ENCODE measurements around the gene PLCG1.

The PLCG1 gene

DNA sequence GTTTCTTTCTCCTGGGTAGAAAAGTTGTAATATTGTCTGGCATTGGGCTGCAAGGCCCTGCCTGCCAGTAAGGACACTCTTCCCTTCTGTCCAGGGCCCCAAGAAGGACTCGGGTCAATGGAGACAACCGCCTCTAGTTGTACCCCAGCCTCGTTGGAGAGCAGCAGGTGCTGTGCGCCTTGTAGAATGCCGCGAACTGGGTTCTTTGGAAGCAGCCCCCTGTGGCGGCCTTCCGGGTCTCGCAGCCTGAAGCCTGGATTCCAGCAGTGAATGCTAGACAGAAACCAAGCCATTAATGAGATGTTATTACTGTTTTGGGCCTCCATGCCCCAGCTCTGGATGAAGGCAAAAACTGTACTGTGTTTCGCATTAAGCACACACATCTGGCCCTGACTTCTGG, 37.0 kb downstream of the PLCG1 start:
- no peak overlapping the region for H3K4me3 ChIP-seq (ENCODE audit: low read depth, low read length)
- TF ChIP-seq, protein P1, sequence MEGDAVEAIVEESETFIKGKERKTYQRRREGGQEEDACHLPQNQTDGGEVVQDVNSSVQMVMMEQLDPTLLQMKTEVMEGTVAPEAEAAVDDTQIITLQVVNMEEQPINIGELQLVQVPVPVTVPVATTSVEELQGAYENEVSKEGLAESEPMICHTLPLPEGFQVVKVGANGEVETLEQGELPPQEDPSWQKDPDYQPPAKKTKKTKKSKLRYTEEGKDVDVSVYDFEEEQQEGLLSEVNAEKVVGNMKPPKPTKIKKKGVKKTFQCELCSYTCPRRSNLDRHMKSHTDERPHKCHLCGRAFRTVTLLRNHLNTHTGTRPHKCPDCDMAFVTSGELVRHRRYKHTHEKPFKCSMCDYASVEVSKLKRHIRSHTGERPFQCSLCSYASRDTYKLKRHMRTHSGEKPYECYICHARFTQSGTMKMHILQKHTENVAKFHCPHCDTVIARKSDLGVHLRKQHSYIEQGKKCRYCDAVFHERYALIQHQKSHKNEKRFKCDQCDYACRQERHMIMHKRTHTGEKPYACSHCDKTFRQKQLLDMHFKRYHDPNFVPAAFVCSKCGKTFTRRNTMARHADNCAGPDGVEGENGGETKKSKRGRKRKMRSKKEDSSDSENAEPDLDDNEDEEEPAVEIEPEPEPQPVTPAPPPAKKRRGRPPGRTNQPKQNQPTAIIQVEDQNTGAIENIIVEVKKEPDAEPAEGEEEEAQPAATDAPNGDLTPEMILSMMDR (IDR thresholded peaks at IDR 0.05; ENCODE audit: low read depth, low read length): no peak
- no peak for DNase-seq (ENCODE audit: low read depth)

GRCh38 chr20:41174782-41175181, 37.4 kb downstream of the PLCG1 start:
- no peak for DNase-seq (ENCODE audit: low read depth)
- H3K4me3 ChIP-seq (ENCODE audit: low read depth, low read length): no peak overlapping the region
- TF ChIP-seq MAX (IDR thresholded peaks at IDR 0.05; ENCODE audit: low read depth, low read length): no peak

- DNase-seq (ENCODE audit: low read depth): no peak
- H3K4me3 ChIP-seq (ENCODE audit: low read depth, low read length): no peak overlapping the region
- no peak for TF ChIP-seq MYC (IDR thresholded peaks at IDR 0.05; ENCODE audit: low read depth, low read length)
- TF ChIP-seq, protein P1 (IDR thresholded peaks at IDR 0.05; ENCODE audit: low read depth, low read length): no peak
- TF ChIP-seq POLR2A (IDR thresholded peaks at IDR 0.05; ENCODE audit: extremely low read depth, insufficient read length): no peak
- TF ChIP-seq MAX (IDR thresholded peaks at IDR 0.05; ENCODE audit: low read depth, low read length): no peak
Observed at GRCh38 chr20:41175201-41175651, 37.9 kb downstream of the PLCG1 start.

GRCh38 chr20:41175727-41176330, 38.5 kb downstream of the PLCG1 start:
- no peak overlapping the region for H3K4me3 ChIP-seq (ENCODE audit: low read depth, low read length)
- no peak for TF ChIP-seq MYC (IDR thresholded peaks at IDR 0.05; ENCODE audit: low read depth, low read length)
- TF ChIP-seq, protein P1 (IDR thresholded peaks at IDR 0.05; ENCODE audit: low read depth, low read length): no peak
- TF ChIP-seq MAX (IDR thresholded peaks at IDR 0.05; ENCODE audit: low read depth, low read length): no peak
- no peak for TF ChIP-seq POLR2A (IDR thresholded peaks at IDR 0.05; ENCODE audit: extremely low read depth, insufficient read length)
- DNase-seq (ENCODE audit: low read depth): no peak

DNA sequence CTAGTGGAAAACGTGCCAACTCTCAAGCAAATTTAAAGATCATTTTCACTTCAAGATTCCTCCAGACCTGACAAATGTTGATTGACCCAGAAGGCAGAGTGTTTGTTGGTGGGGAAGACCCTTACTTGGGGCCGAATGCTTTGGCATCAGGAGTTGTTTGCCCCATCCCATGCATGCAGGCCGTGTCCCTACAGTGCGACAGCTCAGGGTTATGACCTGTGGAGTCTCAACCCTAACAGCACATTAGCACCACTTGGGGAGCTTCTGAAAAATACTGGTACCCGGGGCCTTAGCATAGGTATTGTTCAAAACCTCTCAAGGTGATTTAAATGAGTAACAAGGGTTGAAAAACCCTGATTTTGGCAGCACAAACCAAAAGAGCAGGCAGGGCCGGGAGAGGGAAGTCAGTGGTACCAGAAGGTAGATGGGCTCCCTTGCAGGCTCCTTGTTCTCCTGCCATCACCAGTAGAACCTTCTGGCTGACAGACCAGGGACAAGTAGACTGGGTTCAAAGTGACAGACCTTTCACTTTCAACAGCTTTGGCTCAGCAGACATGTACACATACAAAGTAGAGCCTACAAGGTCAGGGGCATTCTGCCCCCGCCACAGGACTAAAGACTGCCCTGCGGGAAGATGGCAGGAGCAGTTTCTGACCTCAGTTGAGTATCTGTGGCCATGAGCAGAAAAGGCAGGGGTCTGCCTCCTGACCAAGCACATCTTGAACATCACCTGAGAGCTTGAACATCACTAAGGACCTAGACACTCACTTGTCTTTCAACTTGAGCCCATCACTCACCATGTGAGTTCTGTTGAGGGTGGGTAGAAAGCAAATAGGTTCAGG, 39.6 kb downstream of the PLCG1 start:
- DNase-seq (ENCODE audit: low read depth): no peak
- no peak for TF ChIP-seq MYC (IDR thresholded peaks at IDR 0.05; ENCODE audit: low read depth, low read length)
- TF ChIP-seq, protein P1 (IDR thresholded peaks at IDR 0.05; ENCODE audit: low read depth, low read length): no peak
- TF ChIP-seq POLR2A (IDR thresholded peaks at IDR 0.05; ENCODE audit: extremely low read depth, insufficient read length): no peak
- no peak for TF ChIP-seq MAX (IDR thresholded peaks at IDR 0.05; ENCODE audit: low read depth, low read length)
- H3K4me3 ChIP-seq (ENCODE audit: low read depth, low read length): no peak overlapping the region

DNA sequence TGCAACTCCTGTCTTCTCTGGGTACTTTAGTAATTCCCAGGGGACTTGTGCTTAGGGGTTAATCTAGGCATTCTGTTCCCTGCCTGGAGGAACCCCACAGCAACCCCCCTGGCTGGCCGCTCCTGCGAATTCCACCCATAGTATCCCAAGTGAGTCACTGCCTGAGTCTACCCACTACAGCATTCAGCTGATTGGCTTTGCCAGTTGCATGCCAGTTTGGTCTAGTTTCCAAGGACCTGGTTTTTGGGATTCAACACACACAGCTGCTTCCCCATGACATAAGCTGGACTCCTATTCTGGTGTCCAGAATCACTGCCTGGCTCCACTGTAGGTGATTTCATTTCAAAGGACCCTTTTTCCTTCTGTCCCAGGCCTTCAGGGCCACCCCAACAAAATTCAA, 40.3 kb downstream of the PLCG1 start:
- no peak for DNase-seq (ENCODE audit: low read depth)
- no peak overlapping the region for H3K4me3 ChIP-seq (ENCODE audit: low read depth, low read length)
- TF ChIP-seq POLR2A (IDR thresholded peaks at IDR 0.05; ENCODE audit: extremely low read depth, insufficient read length): no peak
- no peak for TF ChIP-seq MAX (IDR thresholded peaks at IDR 0.05; ENCODE audit: low read depth, low read length)
- TF ChIP-seq MYC (IDR thresholded peaks at IDR 0.05; ENCODE audit: low read depth, low read length): no peak
- TF ChIP-seq, protein P1 (IDR thresholded peaks at IDR 0.05; ENCODE audit: low read depth, low read length): no peak

All from NB4 (cell line).